ENCODE data around the gene WDR81. TPM values are rescaled to one million over a fixed set of nuclear protein-coding genes. Genes with fewer than 3 reads are reported as not detected.
"Not testable (repeated sequence)": the region's sequence is repeated elsewhere in the genome, so short reads cannot be mapped to it uniquely, and the experiment has no call there.

WDR81 gene
- total and polyA plus RNA-seq, 4 donors = 26.0 to 51.9 (median 33.2) TPM

GRCh38 chr17:1737531-1738291 lies 13.2 kb downstream of the WDR81 start:
- Histone ChIP-seq H3K4me3 (no peak overlapping the region), H3K36me3 (ENCODE audit: control insufficient read depth in 4 of 4, insufficient read depth in 4 of 4, low read length in 4 of 4) (peaks cover 0 to 43% (median 9%) of the 10 kb centered on the region in 4 donors), H3K9me3 (ENCODE audit: control insufficient read depth in 4 of 4, insufficient read depth in 3 of 4, low read length in 3 of 4) (no peaks in the 10 kb centered on the region), H3K27me3 (ENCODE audit: control insufficient read depth in 3 of 3, insufficient read depth in 3 of 3, low read length in 2 of 3) (no peaks in the 10 kb centered on the region), H3K27ac (ENCODE audit: low read depth in 1 of 2, low read length in 1 of 2) (no peak overlapping the region), H3K4me1 (ENCODE audit: control insufficient read depth in 5 of 5, insufficient read depth in 5 of 5, low read length in 5 of 5) (peaks cover 0 to 11% (median 4%) of the 10 kb centered on the region in 5 donors), H3K9ac (ENCODE audit: insufficient read depth in 1 of 2, low read length in 2 of 2) (no peak overlapping the region)
- TF ChIP-seq CTCF (IDR thresholded peaks at IDR 0.05; ENCODE audit: control extremely low read depth, extremely low read depth) = no peak
- WGBS, 2 donors = 86 to 93% methylated on average over 20 to 21 of the region's 21 CpGs
- DNase-seq = no peak
- ATAC-seq (ENCODE audit: insufficient read depth, low FRiP score) = no peak

GRCh38 chr17:1741899-1742298 lies 17.4 kb downstream of the WDR81 start:
- H3K4me1 ChIP-seq (ENCODE audit: control insufficient read depth in 5 of 5, insufficient read depth in 5 of 5, low read length in 5 of 5); DNase-seq; H3K27ac ChIP-seq (ENCODE audit: low read depth in 1 of 2, low read length in 1 of 2); H3K9me3 ChIP-seq (ENCODE audit: control insufficient read depth in 4 of 4, insufficient read depth in 3 of 4, low read length in 3 of 4); ATAC-seq (ENCODE audit: insufficient read depth, low FRiP score); H3K27me3 ChIP-seq (ENCODE audit: control insufficient read depth in 3 of 3, insufficient read depth in 3 of 3, low read length in 2 of 3); H3K9ac ChIP-seq (ENCODE audit: insufficient read depth in 1 of 2, low read length in 2 of 2); H3K4me3 ChIP-seq: not testable (repeated sequence)
- WGBS, 2 donors = 75 to 92% methylated on average over 7 of the region's 7 CpGs
- peaks cover 0 to 14% (median 3%) of the 10 kb centered on the region in 4 donors for H3K36me3 ChIP-seq (ENCODE audit: control insufficient read depth in 4 of 4, insufficient read depth in 4 of 4, low read length in 4 of 4)

- H3K9me3 ChIP-seq (ENCODE audit: control insufficient read depth in 4 of 4, insufficient read depth in 3 of 4, low read length in 3 of 4) = no peaks in the 10 kb centered on the region
- TF ChIP-seq CTCF (IDR thresholded peaks at IDR 0.05; ENCODE audit: control extremely low read depth, extremely low read depth) = no peak
- no peaks in the 10 kb centered on the region for H3K27me3 ChIP-seq (ENCODE audit: control insufficient read depth in 3 of 3, insufficient read depth in 3 of 3, low read length in 2 of 3)
- no peak within 1 kb of the TSS for H3K9ac ChIP-seq (ENCODE audit: insufficient read depth in 1 of 2, low read length in 2 of 2)
- peaks cover 0 to 8% (median 1%) of the 10 kb centered on the region in 4 donors for H3K36me3 ChIP-seq (ENCODE audit: control insufficient read depth in 4 of 4, insufficient read depth in 4 of 4, low read length in 4 of 4)
- no peak for ATAC-seq (ENCODE audit: insufficient read depth, low FRiP score)
- DNase-seq = peak; percentile 38 to 75 (median 71)
- peaks cover 0 to 5% (median 0%) of the 10 kb centered on the region in 5 donors for H3K4me1 ChIP-seq (ENCODE audit: control insufficient read depth in 5 of 5, insufficient read depth in 5 of 5, low read length in 5 of 5)
- H3K27ac ChIP-seq (ENCODE audit: low read depth in 1 of 2, low read length in 1 of 2) = peak within 1 kb of the TSS in 1 of 2 donors; percentile 39
- 59 to 72% methylated on average over 10 of the region's 10 CpGs for WGBS, 2 donors
- H3K4me3 ChIP-seq = no peak within 1 kb of the TSS
These were observed 18.0 kb downstream of the WDR81 start, which contains the start of gene SERPINF2 for GRCh38 chr17:1742371-1743087. Gene SERPINF2, plus strand, starts transcription at chr17:1742871. Its CDS starts 2,125 bp downstream, at chr17:1744996.

GRCh38 chr17:1743088-1743439 lies 18.6 kb downstream of the WDR81 start:
- Histone ChIP-seq H3K36me3 (ENCODE audit: control insufficient read depth in 4 of 4, insufficient read depth in 4 of 4, low read length in 4 of 4) (peaks cover 0 to 3% (median 1%) of the 10 kb centered on the region in 4 donors), H3K4me1 (ENCODE audit: control insufficient read depth in 5 of 5, insufficient read depth in 5 of 5, low read length in 5 of 5) (peaks cover 0 to 5% (median 0%) of the 10 kb centered on the region in 5 donors), H3K27ac (ENCODE audit: low read depth in 1 of 2, low read length in 1 of 2) (peak overlapping the region in 1 of 2 donors; percentile 39), H3K27me3 (ENCODE audit: control insufficient read depth in 3 of 3, insufficient read depth in 3 of 3, low read length in 2 of 3) (no peaks in the 10 kb centered on the region), H3K4me3 (no peak overlapping the region), H3K9ac (ENCODE audit: insufficient read depth in 1 of 2, low read length in 2 of 2) (no peak overlapping the region), H3K9me3 (ENCODE audit: control insufficient read depth in 4 of 4, insufficient read depth in 3 of 4, low read length in 3 of 4) (no peaks in the 10 kb centered on the region)
- DNase-seq (no peak), ATAC-seq (ENCODE audit: insufficient read depth, low FRiP score) (no peak)
- WGBS, 2 donors = 84 to 96% methylated on average over 2 of the region's 2 CpGs
- TF ChIP-seq CTCF (IDR thresholded peaks at IDR 0.05; ENCODE audit: control extremely low read depth, extremely low read depth) = no peak

All from lung (tissue), 12 donors.